ENCODE data around the gene CDCA7L.

DNA sequence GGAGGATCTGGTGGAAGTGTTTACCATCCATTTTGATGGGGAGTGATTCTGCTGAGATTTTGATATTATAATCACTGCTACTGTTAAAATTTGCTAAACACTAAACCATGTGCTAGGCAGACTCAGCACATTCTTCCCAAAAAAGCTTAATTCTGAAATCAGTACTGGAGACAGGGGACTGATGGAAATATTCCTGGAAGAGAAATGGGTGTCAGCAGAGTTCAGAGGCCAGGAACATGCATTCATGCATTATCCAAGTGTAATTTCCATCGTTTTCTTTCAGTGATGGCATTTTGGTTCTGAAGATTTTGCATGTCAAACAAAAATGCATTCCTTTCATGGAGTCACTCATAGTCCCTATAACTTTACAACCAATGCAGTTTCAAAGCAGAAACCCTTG lies 79.0 kb downstream of the CDCA7L start:
- TF ChIP-seq CTCF (IDR thresholded peaks at IDR 0.05) (no peak), POLR2A (IDR thresholded peaks at IDR 0.05) (no peak)

All from thyroid gland (tissue), 4 donors.